Measurements from ENCODE around the gene TMEM200A.

DNA sequence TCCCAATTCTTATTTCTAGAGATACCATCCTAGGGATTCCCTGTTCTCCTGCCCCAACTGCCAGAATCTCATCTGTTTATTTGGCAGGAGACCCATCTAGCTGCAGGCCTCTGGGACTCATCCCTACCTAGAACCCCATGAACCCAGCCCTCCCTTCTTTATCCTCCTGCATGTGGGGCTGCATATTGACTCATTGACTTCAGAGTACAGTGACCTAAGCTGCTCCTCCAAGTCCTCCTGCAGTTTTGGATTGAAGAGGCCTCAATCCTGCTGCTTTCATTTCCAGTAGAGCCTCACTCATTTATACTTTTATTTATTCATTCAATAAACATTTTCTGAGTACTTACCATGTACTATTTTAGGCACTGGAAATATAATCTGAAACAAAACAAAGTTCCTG lies 11.6 kb downstream of the TMEM200A start:
- TF ChIP-seq, protein P1, sequence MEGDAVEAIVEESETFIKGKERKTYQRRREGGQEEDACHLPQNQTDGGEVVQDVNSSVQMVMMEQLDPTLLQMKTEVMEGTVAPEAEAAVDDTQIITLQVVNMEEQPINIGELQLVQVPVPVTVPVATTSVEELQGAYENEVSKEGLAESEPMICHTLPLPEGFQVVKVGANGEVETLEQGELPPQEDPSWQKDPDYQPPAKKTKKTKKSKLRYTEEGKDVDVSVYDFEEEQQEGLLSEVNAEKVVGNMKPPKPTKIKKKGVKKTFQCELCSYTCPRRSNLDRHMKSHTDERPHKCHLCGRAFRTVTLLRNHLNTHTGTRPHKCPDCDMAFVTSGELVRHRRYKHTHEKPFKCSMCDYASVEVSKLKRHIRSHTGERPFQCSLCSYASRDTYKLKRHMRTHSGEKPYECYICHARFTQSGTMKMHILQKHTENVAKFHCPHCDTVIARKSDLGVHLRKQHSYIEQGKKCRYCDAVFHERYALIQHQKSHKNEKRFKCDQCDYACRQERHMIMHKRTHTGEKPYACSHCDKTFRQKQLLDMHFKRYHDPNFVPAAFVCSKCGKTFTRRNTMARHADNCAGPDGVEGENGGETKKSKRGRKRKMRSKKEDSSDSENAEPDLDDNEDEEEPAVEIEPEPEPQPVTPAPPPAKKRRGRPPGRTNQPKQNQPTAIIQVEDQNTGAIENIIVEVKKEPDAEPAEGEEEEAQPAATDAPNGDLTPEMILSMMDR (IDR thresholded peaks at IDR 0.05), result no peak
- TF ChIP-seq EZH2phosphoT487 (IDR thresholded peaks at IDR 0.05) (no peak), EZH2 (IDR thresholded peaks at IDR 0.05) (no peak)
